CD14-positive monocyte (primary cell): ENCODE measurements around the gene CIRBP. TPM values are rescaled to one million over a fixed set of nuclear protein-coding genes. Genes with fewer than 3 reads are reported as not detected.
"Not testable (repeated sequence)": the region's sequence is repeated elsewhere in the genome, so short reads cannot be mapped to it uniquely, and the experiment has no call there.

Experiments used
- DNase-seq, 3 donors: peaks; one replicate each; pipeline ENCODE4 v3.0.0-alpha.2; 2011 to 2022
- H2AFZ ChIP-seq: 2 replicates; pipeline ENCODE4 v1.6.0; 2012; ENCODE audit warnings: mild to moderate bottlenecking, low read depth, low read length, inconsistent platforms; ENCODE audit not compliant: insufficient read depth, poor library complexity, severe bottlenecking
- H3K27ac ChIP-seq, 2 donors: 1 replicate in 1 of 2; 2 replicates in 1 of 2; pipeline ENCODE4 v1.5.1; 2012 to 2013; ENCODE audit warnings: low read length in 2 of 2, control low read depth in 1 of 2, inconsistent platforms in 1 of 2, low read depth in 1 of 2, mild to moderate bottlenecking in 1 of 2
- H3K27me3 ChIP-seq, 2 donors: one replicate each; pipeline versions ENCODE4 v1.6.0 to v1.6.1; 2011 to 2013; ENCODE audit warnings: low read length in 2 of 2; ENCODE audit not compliant: control insufficient read depth in 2 of 2, insufficient read depth in 2 of 2
- H3K36me3 ChIP-seq, 2 donors: replicated peaks in 1 of 2; 1 replicate in 1 of 2; 2 replicates in 1 of 2; pipeline versions ENCODE4 v1.5.1 to v1.6.1; 2012 to 2013; ENCODE audit warnings: low read length in 2 of 2, control low read depth in 1 of 2, inconsistent platforms in 1 of 2, mild to moderate bottlenecking in 1 of 2; ENCODE audit not compliant: insufficient read depth in 2 of 2, control insufficient read depth in 1 of 2
- H3K4me1 ChIP-seq, 2 donors: 1 replicate in 1 of 2; 2 replicates in 1 of 2; pipeline versions ENCODE4 v1.5.1 to v1.6.1; 2012 to 2013; ENCODE audit warnings: low read length in 2 of 2, control low read depth in 1 of 2, inconsistent platforms in 1 of 2, mild to moderate bottlenecking in 1 of 2, moderate library complexity in 1 of 2; ENCODE audit not compliant: insufficient read depth in 2 of 2, control insufficient read depth in 1 of 2
- H3K4me2 ChIP-seq: replicated peaks from 2 replicates; pipeline ENCODE3; 2012; ENCODE audit warnings: low read length, moderate library complexity, mild to moderate bottlenecking; ENCODE audit not compliant: poor library complexity, severe bottlenecking; ENCODE audit errors: extremely low read depth
- H3K4me3 ChIP-seq, 3 experiments: fragments of 200-600 bp in 1 of 3; sonication (generic) in 1 of 3; replicated peaks in 1 of 3; 1 replicate in 2 of 3; 2 replicates in 1 of 3; pipeline ENCODE4 v1.5.1; 2011 to 2013; ENCODE audit warnings: low read length in 3 of 3, mild to moderate bottlenecking in 3 of 3, control low read depth in 2 of 3, low read depth in 2 of 3, inconsistent platforms in 1 of 3, moderate library complexity in 1 of 3
- H3K79me2 ChIP-seq: 2 replicates; pipeline ENCODE4 v1.6.0; 2012; ENCODE audit warnings: mild to moderate bottlenecking, control low read depth, inconsistent platforms, low read length, moderate library complexity; ENCODE audit not compliant: insufficient read depth
- H3K9ac ChIP-seq: 2 replicates; pipeline ENCODE4 v1.6.0; 2017; ENCODE audit warnings: low read length, mild to moderate bottlenecking; ENCODE audit not compliant: insufficient read depth, poor library complexity, severe bottlenecking
- H3K9me3 ChIP-seq, 2 donors: replicated peaks in 1 of 2; 1 replicate in 1 of 2; 2 replicates in 1 of 2; pipeline versions ENCODE4 v1.5.1 to v1.6.1; 2012 to 2013; ENCODE audit warnings: low read length in 2 of 2, control low read depth in 1 of 2; ENCODE audit not compliant: control insufficient read depth in 1 of 2, insufficient read depth in 1 of 2
- H4K20me1 ChIP-seq: 2 replicates; pipeline ENCODE4 v1.6.0; 2012; ENCODE audit warnings: mild to moderate bottlenecking, low read length, control low read depth, moderate library complexity; ENCODE audit not compliant: insufficient read depth
- H3K27ac Mint-ChIP-seq, 7 donors: one replicate each; pipeline ENCODE4 v1.8.0; 2020; ENCODE audit warnings: mild to moderate bottlenecking in 7 of 7, mixed read lengths in 7 of 7, moderate library complexity in 6 of 7, inconsistent platforms in 2 of 7
- H3K27me3 Mint-ChIP-seq, 3 donors: one replicate each; pipeline ENCODE4 v1.8.0; 2021 to 2022; ENCODE audit warnings: low read depth in 3 of 3, mild to moderate bottlenecking in 3 of 3, mixed read lengths in 3 of 3, moderate library complexity in 3 of 3, inconsistent platforms in 1 of 3
- H3K36me3 Mint-ChIP-seq, 2 donors: one replicate each; pipeline ENCODE4 v1.8.0; 2020; ENCODE audit warnings: mixed read lengths in 2 of 2, inconsistent platforms in 1 of 2, mild to moderate bottlenecking in 1 of 2
- H3K4me1 Mint-ChIP-seq: one replicate; pipeline ENCODE4 v1.8.0; 2020; ENCODE audit warnings: mild to moderate bottlenecking, mixed read lengths
- H3K4me3 Mint-ChIP-seq, 2 donors: one replicate each; pipeline ENCODE4 v1.8.0; 2020; ENCODE audit warnings: mild to moderate bottlenecking in 2 of 2, mixed read lengths in 2 of 2, moderate library complexity in 1 of 2
- H3K9me3 Mint-ChIP-seq, 7 donors: one replicate each; pipeline ENCODE4 v1.8.0; 2020 to 2022; ENCODE audit warnings: mixed read lengths in 7 of 7, mild to moderate bottlenecking in 6 of 7, moderate library complexity in 6 of 7, inconsistent platforms in 2 of 7
- CTCF ChIP-seq: fragments of 200-600 bp; IDR thresholded peaks from one replicate; pipeline ENCODE4 v1.8.0; 2022; ENCODE audit warnings: antibody characterized with exemption, mild to moderate bottlenecking
- WGBS: methylation state at CpG from one replicate; pipeline ENCODE4 v1.1.5; 2013; ENCODE audit warnings: missing lambda C conversion rate; ENCODE audit not compliant: insufficient coverage; 5-methylcytosine and 5-hydroxymethylcytosine counted together
- intact Hi-C, 2 donors: fragments of 100-400 bp; cut with micrococcal nuclease; formaldehyde crosslinking; loops; one replicate each; pipeline versions ENCODE4 v1.15.0 to v1.15.1; 2023
- polyA plus RNA-seq, 3 donors: library from polyadenylated mRNA; depleted of rRNA in 1 of 3; unstranded in 2 of 3; stranded (reverse) in 1 of 3; fragments of 300-500 nt in 2 of 3; fragments of >200 nt in 1 of 3; fragmentation: Illumina TruSeq in 2 of 3; gene quantifications; 1 replicate in 2 of 3; 2 replicates in 1 of 3; pipeline ENCODE4 v1.2.3, GENCODE V29; 2012 to 2021

CIRBP gene
- polyA plus RNA-seq, 3 donors: 39.6 to 600 (median 51.1) TPM

- no peaks in the 10 kb centered on the region for H3K9me3 ChIP-seq
- peak in 2 of 3 donors; percentile 28 to 44 for DNase-seq
- Mint-ChIP-seq H3K9me3 (peaks cover 0 to 2% (median 0%) of the 10 kb centered on the region in 7 donors), H3K27ac (peak overlapping the region; percentile 87 to 98 (median 94)), H3K27me3 (peaks cover 4 to 6% (median 4%) of the 10 kb centered on the region in 3 donors), H3K4me1 (peaks cover 43% of the 10 kb centered on the region), H3K36me3 (peaks cover 0 to 6% of the 10 kb centered on the region in 2 donors), H3K4me3 (peak overlapping the region; percentile 79 to 90)
- peak overlapping the region; percentile 64 to 69 for H3K27ac ChIP-seq
- peaks cover 46% of the 10 kb centered on the region for H3K79me2 ChIP-seq
- no peaks in the 10 kb centered on the region for H3K36me3 ChIP-seq
- H2AFZ ChIP-seq: no peak overlapping the region
- H3K4me2 ChIP-seq: peak overlapping the region; percentile 78
- H3K27me3 ChIP-seq: peaks cover 0 to 1% of the 10 kb centered on the region in 2 donors
- peak; percentile 36 for TF ChIP-seq CTCF
- H3K9ac ChIP-seq: peak overlapping the region; percentile 53
- peaks cover 58 to 78% of the 10 kb centered on the region in 2 donors for H3K4me1 ChIP-seq
- peak overlapping the region; percentile 24 to 78 (median 42) for H3K4me3 ChIP-seq
- peaks cover 35% of the 10 kb centered on the region for H4K20me1 ChIP-seq
- intact Hi-C loops: loop anchor here (1.0 to 10.0 kb wide), 5 partner anchors 22 to 380 kb away; partner anchors contain the start of genes ARID3A (in 1 of the 2) and GPX4 (in 1 of the 2)
- 35% methylated on average over 21 of the region's 31 CpGs for WGBS
Observed at GRCh38 chr19:1244693-1245451, 24.3 kb upstream of the CIRBP start.

- H3K4me1 Mint-ChIP-seq: peaks cover 42% of the 10 kb centered on the region
- Histone ChIP-seq H3K4me3 (peak overlapping the region in 1 of 3 experiments; percentile 78), H3K36me3 (no peaks in the 10 kb centered on the region), H3K79me2 (peaks cover 54% of the 10 kb centered on the region), H3K27ac (no peak overlapping the region), H3K4me2 (peak overlapping the region; percentile 78), H3K27me3 (no peaks in the 10 kb centered on the region), H4K20me1 (peaks cover 38% of the 10 kb centered on the region), H3K9me3 (no peaks in the 10 kb centered on the region), H2AFZ (no peak overlapping the region), H3K4me1 (peaks cover 53 to 70% of the 10 kb centered on the region in 2 donors), H3K9ac (peak overlapping the region; percentile 53)
- H3K36me3 Mint-ChIP-seq: peaks cover 0 to 6% of the 10 kb centered on the region in 2 donors
- intact Hi-C loops: loop anchor here in 1 of 2 donors (10.0 kb wide), 3 partner anchors 141 to 381 kb away; partner anchors contain the start of genes ARID3A and GPX4
- H3K27me3 Mint-ChIP-seq: peaks cover 2 to 4% (median 4%) of the 10 kb centered on the region in 3 donors
- H3K4me3 Mint-ChIP-seq: no peak overlapping the region
- no peak for TF ChIP-seq CTCF
- 90% methylated on average over 23 of the region's 26 CpGs for WGBS
- DNase-seq: no peak
- H3K27ac Mint-ChIP-seq: no peak overlapping the region
- no peaks in the 10 kb centered on the region for H3K9me3 Mint-ChIP-seq
Observed at GRCh38 chr19:1245494-1246264, 23.5 kb upstream of the CIRBP start.

GRCh38 chr19:1246265-1247087 lies 22.7 kb upstream of the CIRBP start:
- peaks cover 46% of the 10 kb centered on the region for H4K20me1 ChIP-seq
- H3K27me3 ChIP-seq, H3K9ac ChIP-seq, H3K36me3 Mint-ChIP-seq, H3K9me3 ChIP-seq, H2AFZ ChIP-seq, H3K27me3 Mint-ChIP-seq, H3K4me3 Mint-ChIP-seq, H3K36me3 ChIP-seq, H3K27ac ChIP-seq, H3K4me2 ChIP-seq, DNase-seq, H3K9me3 Mint-ChIP-seq, H3K4me3 ChIP-seq: not testable (repeated sequence)
- intact Hi-C loops: loop anchor here in 1 of 2 donors (10.0 kb wide), 3 partner anchors 142 to 382 kb away; partner anchors contain the start of genes ARID3A and GPX4
- Mint-ChIP-seq H3K4me1 (peaks cover 34% of the 10 kb centered on the region), H3K27ac (peak overlapping the region in 4 of 7 donors; percentile 45 to 91 (median 66))
- peaks cover 62% of the 10 kb centered on the region for H3K79me2 ChIP-seq
- 97% methylated on average over 12 of the region's 27 CpGs for WGBS
- H3K4me1 ChIP-seq: peaks cover 45 to 62% of the 10 kb centered on the region in 2 donors
